A673 (cell line): ENCODE results near the gene SLIT3. TPM values are rescaled to one million over a fixed set of nuclear protein-coding genes. Genes with fewer than 3 reads are reported as not detected.

Experiments used
- BruUV-seq: library from RNA; stranded (reverse); fragments of 400-500 nt; replicated peaks from 2 replicates; lab custom pipeline; 2021; lab: Mats Ljungman, UMichigan
- CTCF ChIA-PET: fragments of 300-600 bp; sonication (Branson Sonifier 250); formaldehyde crosslinking; loops from one replicate; lab custom pipeline; 2022; ENCODE audit warnings: antibody characterized with exemption; lab: Charles Lee
- POLR2A ChIA-PET: fragments of 300-600 bp; sonication (Branson Sonifier 250); formaldehyde crosslinking; loops from one replicate; lab custom pipeline; 2022; ENCODE audit warnings: antibody characterized with exemption; ENCODE audit not compliant: low non-redundant PET; lab: Charles Lee
- DNase-seq: peaks from one replicate; pipeline ENCODE4 v3.0.0-alpha.2; 2015; ENCODE audit warnings: low spot score
- H3K27ac ChIP-seq: fragments of 200-600 bp; sonication (generic); 2 replicates; pipeline ENCODE4 v1.5.1; 2016; ENCODE audit warnings: mixed run types, low read depth, mild to moderate bottlenecking, mixed read lengths, antibody characterized with exemption, low read length; ENCODE audit not compliant: poor library complexity, severe bottlenecking
- H3K27me3 ChIP-seq: fragments of 200-600 bp; sonication (generic); replicated peaks from 2 replicates; pipeline ENCODE4 v1.6.1; 2017; ENCODE audit warnings: mixed run types, low read depth, mild to moderate bottlenecking, mixed read lengths, antibody characterized with exemption, low read length; ENCODE audit not compliant: insufficient read depth, poor library complexity
- H3K36me3 ChIP-seq: fragments of 200-600 bp; sonication (generic); 2 replicates; pipeline ENCODE4 v1.6.1; 2016; ENCODE audit warnings: mixed run types, mild to moderate bottlenecking, mixed read lengths, antibody characterized with exemption, low read length; ENCODE audit not compliant: insufficient read depth, poor library complexity, severe bottlenecking
- H3K4me1 ChIP-seq: fragments of 200-600 bp; sonication (generic); 2 replicates; pipeline ENCODE4 v1.6.1; 2017; ENCODE audit warnings: mixed run types, mild to moderate bottlenecking, mixed read lengths, antibody characterized with exemption, low read length; ENCODE audit not compliant: insufficient read depth, poor library complexity, severe bottlenecking
- H3K4me3 ChIP-seq: fragments of 200-600 bp; sonication (generic); 2 replicates; pipeline ENCODE4 v1.5.1; 2016; ENCODE audit warnings: low read depth, mixed run types, mild to moderate bottlenecking, mixed read lengths, low read length; ENCODE audit not compliant: poor library complexity, severe bottlenecking
- H3K9me3 ChIP-seq: fragments of 200-600 bp; sonication (generic); 2 replicates; pipeline ENCODE4 v1.6.1; 2016; ENCODE audit warnings: mixed run types, low read depth, mild to moderate bottlenecking, mixed read lengths, antibody characterized with exemption, low read length; ENCODE audit not compliant: poor library complexity, severe bottlenecking
- EZH2 ChIP-seq: fragments of 200-600 bp; sonication (generic); IDR thresholded peaks from 2 replicates; pipeline ENCODE4 v1.6.1; 2017; ENCODE audit warnings: borderline replicate concordance, low read depth, mild to moderate bottlenecking, mixed read lengths, antibody characterized with exemption, low read length; ENCODE audit not compliant: poor library complexity, severe bottlenecking
- intact Hi-C: fragments of 100-400 bp; cut with micrococcal nuclease; formaldehyde crosslinking; loops from one replicate; pipeline ENCODE4 v1.10.0; 2022; ENCODE audit not compliant: unreplicated experiment
- total RNA-seq: library from RNA; stranded (reverse); gene quantifications from 2 replicates; pipeline ENCODE4 v1.2.3, GENCODE V29; 2021
- TF ChIP-seq, protein P1 (sequence below): fragments of 300-800, 200-600 bp; sonication (generic); conservative IDR thresholded peaks from 2 replicates; pipeline ENCODE4 v1.5.1; 2017; ENCODE audit warnings: low read depth, mild to moderate bottlenecking, antibody characterized with exemption, low read length, moderate library complexity, mixed read lengths

SLIT3 gene
- total RNA-seq, 1 experiment from 2014 or later, result not detected

DNA sequence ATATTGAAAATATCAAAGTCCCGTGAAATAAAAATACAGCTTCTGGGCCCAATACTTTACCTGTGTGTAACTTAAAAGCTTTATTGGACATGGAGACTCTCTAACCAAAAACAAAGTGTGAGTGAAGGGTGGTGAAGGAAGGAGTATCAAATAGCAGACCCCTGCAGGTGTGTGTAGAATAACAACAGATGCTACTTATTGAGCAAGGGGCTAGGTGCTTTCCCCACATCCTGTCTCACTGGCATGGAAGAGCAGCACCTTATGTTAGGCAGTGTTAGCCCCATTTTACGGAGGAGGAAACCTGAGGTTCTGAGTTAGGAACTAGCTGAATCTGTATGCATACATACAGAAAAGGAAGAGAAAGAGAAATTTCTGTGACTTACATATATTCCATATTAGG is 21.8 kb downstream of the SLIT3 start:
- TF ChIP-seq EZH2, result no peak
- TF ChIP-seq, protein P1, sequence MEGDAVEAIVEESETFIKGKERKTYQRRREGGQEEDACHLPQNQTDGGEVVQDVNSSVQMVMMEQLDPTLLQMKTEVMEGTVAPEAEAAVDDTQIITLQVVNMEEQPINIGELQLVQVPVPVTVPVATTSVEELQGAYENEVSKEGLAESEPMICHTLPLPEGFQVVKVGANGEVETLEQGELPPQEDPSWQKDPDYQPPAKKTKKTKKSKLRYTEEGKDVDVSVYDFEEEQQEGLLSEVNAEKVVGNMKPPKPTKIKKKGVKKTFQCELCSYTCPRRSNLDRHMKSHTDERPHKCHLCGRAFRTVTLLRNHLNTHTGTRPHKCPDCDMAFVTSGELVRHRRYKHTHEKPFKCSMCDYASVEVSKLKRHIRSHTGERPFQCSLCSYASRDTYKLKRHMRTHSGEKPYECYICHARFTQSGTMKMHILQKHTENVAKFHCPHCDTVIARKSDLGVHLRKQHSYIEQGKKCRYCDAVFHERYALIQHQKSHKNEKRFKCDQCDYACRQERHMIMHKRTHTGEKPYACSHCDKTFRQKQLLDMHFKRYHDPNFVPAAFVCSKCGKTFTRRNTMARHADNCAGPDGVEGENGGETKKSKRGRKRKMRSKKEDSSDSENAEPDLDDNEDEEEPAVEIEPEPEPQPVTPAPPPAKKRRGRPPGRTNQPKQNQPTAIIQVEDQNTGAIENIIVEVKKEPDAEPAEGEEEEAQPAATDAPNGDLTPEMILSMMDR, result no peak
- intact Hi-C loops, result no loop called here
- CTCF ChIA-PET, result no interaction called here
- BruUV-seq, result no TSS peak
- H3K4me3 ChIP-seq, result no peak overlapping the region
- no peaks in the 10 kb centered on the region for H3K4me1 ChIP-seq
- H3K9me3 ChIP-seq, result no peaks in the 10 kb centered on the region
- H3K27me3 ChIP-seq, result no peaks in the 10 kb centered on the region
- POLR2A ChIA-PET, result no interaction called here
- no peak overlapping the region for H3K27ac ChIP-seq
- no peak for DNase-seq
- H3K36me3 ChIP-seq, result no peaks in the 10 kb centered on the region

GRCh38 chr5:169273881-169274280 is 27.1 kb downstream of the SLIT3 start:
- intact Hi-C loops, result no loop called here
- no peak for DNase-seq
- Histone ChIP-seq H3K27me3 (no peaks in the 10 kb centered on the region), H3K4me3 (no peak overlapping the region), H3K4me1 (no peaks in the 10 kb centered on the region), H3K9me3 (no peaks in the 10 kb centered on the region), H3K36me3 (no peaks in the 10 kb centered on the region), H3K27ac (no peak overlapping the region)
- ChIA-PET CTCF (no interaction called here), POLR2A (no interaction called here)
- BruUV-seq, result no TSS peak
- TF ChIP-seq, protein P1, result no peak
- no peak for TF ChIP-seq EZH2

DNA sequence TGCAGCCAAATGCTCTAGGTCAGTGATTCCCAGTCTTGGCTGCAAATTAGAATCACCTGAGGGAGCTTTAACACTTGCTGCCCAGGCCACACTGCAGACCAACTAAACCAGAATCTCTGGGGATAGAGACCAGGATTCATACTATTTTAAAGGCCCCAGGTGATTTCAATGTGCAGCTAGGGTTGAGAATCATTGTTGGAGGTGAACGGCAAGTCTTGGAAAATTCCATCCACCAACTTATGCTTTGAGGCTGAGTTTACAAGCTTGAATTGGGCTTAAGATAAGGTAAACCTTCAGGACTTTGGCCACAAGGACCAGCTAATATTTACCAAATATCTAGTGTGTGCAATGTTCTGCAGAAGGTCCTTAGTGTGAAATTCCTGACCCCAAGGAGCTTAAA is 27.5 kb downstream of the SLIT3 start:
- no peak overlapping the region for H3K4me3 ChIP-seq
- no peak for TF ChIP-seq EZH2
- TF ChIP-seq, protein P1, result no peak
- ChIA-PET CTCF (no interaction called here), POLR2A (no interaction called here)
- no peaks in the 10 kb centered on the region for H3K27me3 ChIP-seq
- no peaks in the 10 kb centered on the region for H3K36me3 ChIP-seq
- no peaks in the 10 kb centered on the region for H3K4me1 ChIP-seq
- H3K9me3 ChIP-seq, result no peaks in the 10 kb centered on the region
- intact Hi-C loops, result no loop called here
- no TSS peak for BruUV-seq
- DNase-seq, result no peak
- H3K27ac ChIP-seq, result no peak overlapping the region
